IMR-90 (cell line): Measurements from ENCODE around the gene FMNL1. TPM values are rescaled to one million over a fixed set of nuclear protein-coding genes. Genes with fewer than 3 reads are reported as not detected.

Source experiments
- ATAC-seq: fragments of 200-7000 bp; cut with Tn5 transposase; 2 replicates; pipeline ENCODE4 v1.9.1; 2020; ENCODE audit warnings: low read depth, mild to moderate bottlenecking, moderate library complexity
- BruUV-seq: library from RNA; stranded (reverse); fragments of 400-500 nt; replicated peaks from 2 replicates; lab custom pipeline; 2021; lab: Mats Ljungman, UMichigan
- CTCF ChIA-PET: fragments of 300-600 bp; formaldehyde crosslinking; extraction: SDS; loops from one replicate; lab custom pipeline; 2021; ENCODE audit warnings: antibody characterized with exemption; lab: Yijun Ruan, JAX
- POLR2A ChIA-PET: fragments of 300-600 bp; sonication (Branson Sonifier 250); formaldehyde crosslinking; loops from one replicate; lab custom pipeline; 2022; ENCODE audit warnings: antibody characterized with exemption; ENCODE audit not compliant: unreplicated experiment; lab: Charles Lee
- DNase-seq: peaks from one replicate; pipeline ENCODE4 v3.0.0; 2013
- H2AFZ ChIP-seq: replicated peaks from 2 replicates; pipeline ENCODE3; 2013; ENCODE audit warnings: low read length, mild to moderate bottlenecking; ENCODE audit not compliant: poor library complexity
- H2AK5ac ChIP-seq: 2 replicates; pipeline ENCODE4 v1.6.1; 2013; ENCODE audit warnings: low read depth, low read length, inconsistent platforms
- H2AK9ac ChIP-seq: replicated peaks from 2 replicates; pipeline ENCODE3; 2013; ENCODE audit warnings: mild to moderate bottlenecking, low read depth, low read length, moderate library complexity; ENCODE audit not compliant: poor library complexity
- H2BK120ac ChIP-seq: 2 replicates; pipeline ENCODE4 v1.6.1; 2013; ENCODE audit warnings: low read depth, low read length, inconsistent platforms
- H2BK15ac ChIP-seq: 3 replicates; pipeline ENCODE4 v1.6.1; 2013; ENCODE audit warnings: low read depth, low read length, inconsistent platforms
- H2BK20ac ChIP-seq: 2 replicates; pipeline ENCODE4 v1.6.1; 2013; ENCODE audit warnings: low read depth, mild to moderate bottlenecking, inconsistent platforms, low read length, moderate library complexity
- H2BK5ac ChIP-seq: 2 replicates; pipeline ENCODE4 v1.6.1; 2013; ENCODE audit warnings: mild to moderate bottlenecking, low read depth, low read length, inconsistent platforms; ENCODE audit not compliant: poor library complexity, severe bottlenecking
- H3K14ac ChIP-seq: replicated peaks from 2 replicates; pipeline ENCODE4 v1.6.1; 2013; ENCODE audit warnings: low read depth, low read length, inconsistent platforms
- H3K18ac ChIP-seq: 2 replicates; pipeline ENCODE4 v1.6.1; 2013; ENCODE audit warnings: low read depth, low read length, control low read depth
- H3K23ac ChIP-seq: 2 replicates; pipeline ENCODE4 v1.6.1; 2013; ENCODE audit warnings: low read depth, low read length, inconsistent platforms
- H3K27ac ChIP-seq: 2 replicates; pipeline ENCODE4 v1.5.1; 2013; ENCODE audit warnings: mild to moderate bottlenecking, control low read depth, low read length; ENCODE audit not compliant: insufficient read depth
- H3K27me3 ChIP-seq: 2 replicates; pipeline ENCODE4 v1.6.1; 2013; ENCODE audit warnings: low read length; ENCODE audit not compliant: control insufficient read depth, insufficient read depth
- H3K36me3 ChIP-seq: 2 replicates; pipeline ENCODE4 v1.6.1; 2013; ENCODE audit warnings: low read length, mixed read lengths; ENCODE audit not compliant: control insufficient read depth, insufficient read depth
- H3K4ac ChIP-seq: 2 replicates; pipeline ENCODE4 v1.6.1; 2013; ENCODE audit warnings: low read depth, low read length, inconsistent platforms
- H3K4me1 ChIP-seq: 2 replicates; pipeline ENCODE4 v1.6.1; 2013; ENCODE audit warnings: low read length, mixed read lengths; ENCODE audit not compliant: control insufficient read depth, insufficient read depth
- H3K4me2 ChIP-seq: 2 replicates; pipeline ENCODE4 v1.6.1; 2013; ENCODE audit warnings: low read depth, mild to moderate bottlenecking, control low read depth, low read length, moderate library complexity
- H3K4me3 ChIP-seq: 2 replicates; pipeline ENCODE4 v1.5.1; 2013; ENCODE audit warnings: low read depth, mild to moderate bottlenecking, control low read depth, low read length, moderate library complexity; ENCODE audit not compliant: insufficient read depth
- H3K56ac ChIP-seq: 2 replicates; pipeline ENCODE4 v1.6.1; 2013; ENCODE audit warnings: low read length, inconsistent platforms; ENCODE audit not compliant: insufficient read depth; ENCODE audit errors: extremely low read depth
- H3K79me1 ChIP-seq, 2 experiments: 2 replicates each; pipeline ENCODE4 v1.6.1; 2013; ENCODE audit warnings: low read length in 2 of 2, inconsistent platforms in 1 of 2, low read depth in 1 of 2
- H3K9ac ChIP-seq: 2 replicates; pipeline ENCODE4 v1.6.1; 2013; ENCODE audit warnings: low read depth, low read length, control low read depth
- H3K9me1 ChIP-seq: 2 replicates; pipeline ENCODE4 v1.6.1; 2013; ENCODE audit warnings: low read length, inconsistent platforms; ENCODE audit not compliant: insufficient read depth
- H3K9me3 ChIP-seq: 2 replicates; pipeline ENCODE4 v1.6.1; 2013; ENCODE audit warnings: low read length; ENCODE audit not compliant: control insufficient read depth, insufficient read depth
- H4K20me1 ChIP-seq: 2 replicates; pipeline ENCODE4 v1.6.1; 2013; ENCODE audit warnings: low read length, inconsistent platforms; ENCODE audit not compliant: insufficient read depth
- H4K5ac ChIP-seq: 2 replicates; pipeline ENCODE4 v1.6.1; 2013; ENCODE audit warnings: mild to moderate bottlenecking, low read depth, low read length, control low read depth
- H4K8ac ChIP-seq, 2 experiments: 2 replicates each; pipeline ENCODE4 v1.6.1; 2013; ENCODE audit warnings: low read depth in 2 of 2, low read length in 2 of 2, control low read depth in 1 of 2, inconsistent platforms in 1 of 2
- H4K91ac ChIP-seq: 2 replicates; pipeline ENCODE4 v1.6.1; 2013; ENCODE audit warnings: low read depth, low read length, inconsistent platforms; ENCODE audit not compliant: insufficient read depth
- BHLHE40 ChIP-seq: fragments of 150-350 bp; IDR thresholded peaks from 2 replicates; pipeline ENCODE4 v1.6.1; 2016; ENCODE audit warnings: mild to moderate bottlenecking, low read depth, low read length
- CEBPB ChIP-seq: IDR thresholded peaks from 2 replicates; pipeline ENCODE4 v1.6.1; 2012; ENCODE audit warnings: low read depth, low read length, improper control_type of control experiment
- CHD1 ChIP-seq: IDR thresholded peaks from 2 replicates; pipeline ENCODE4 v1.6.1; 2012; ENCODE audit warnings: low read depth, low read length, improper control_type of control experiment
- FOS ChIP-seq: fragments of 150-350 bp; IDR thresholded peaks from 2 replicates; pipeline ENCODE4 v1.6.1; 2016; ENCODE audit warnings: low read depth, low read length
- MAFK ChIP-seq: IDR thresholded peaks from 2 replicates; pipeline ENCODE4 v1.6.1; 2012; ENCODE audit warnings: low read depth, low read length, improper control_type of control experiment
- MAZ ChIP-seq: IDR thresholded peaks from 2 replicates; pipeline ENCODE4 v1.6.1; 2012; ENCODE audit warnings: low read depth, mild to moderate bottlenecking, low read length, improper control_type of control experiment, moderate library complexity, borderline replicate concordance
- MXI1 ChIP-seq: IDR thresholded peaks from 2 replicates; pipeline ENCODE4 v1.6.1; 2012; ENCODE audit warnings: low read depth, mild to moderate bottlenecking, low read length, moderate library complexity, borderline replicate concordance
- NFE2L2 ChIP-seq: fragments of 150-350 bp; IDR thresholded peaks from 2 replicates; pipeline ENCODE4 v1.6.1; 2016; ENCODE audit warnings: low read depth, mild to moderate bottlenecking, low read length
- POLR2A ChIP-seq: IDR thresholded peaks from 2 replicates; pipeline ENCODE4 v1.6.1; 2012; ENCODE audit warnings: mild to moderate bottlenecking, low read depth, low read length
- RAD21 ChIP-seq: IDR thresholded peaks from 2 replicates; pipeline ENCODE4 v1.6.1; 2012; ENCODE audit warnings: low read length, improper control_type of control experiment
- RCOR1 ChIP-seq: IDR thresholded peaks from 2 replicates; pipeline ENCODE4 v1.6.1; 2012; ENCODE audit warnings: mild to moderate bottlenecking, low read length, improper control_type of control experiment; ENCODE audit not compliant: insufficient replicate concordance
- RFX5 ChIP-seq: IDR thresholded peaks from 2 replicates; pipeline ENCODE4 v1.8.0; 2012; ENCODE audit warnings: low read depth, mild to moderate bottlenecking, low read length, moderate library complexity
- SMC3 ChIP-seq: fragments of 150-350 bp; IDR thresholded peaks from 2 replicates; pipeline ENCODE4 v1.6.1; 2016; ENCODE audit warnings: low read depth, mild to moderate bottlenecking, antibody characterized with exemption, low read length, moderate library complexity
- WGBS, 2 experiments: methylation state at CpG; one replicate each; pipeline versions ENCODE4 v1.1.5 to v1.1.7; 2013; ENCODE audit warnings: missing lambda C conversion rate in 2 of 2; ENCODE audit not compliant: insufficient read length in 1 of 2; ENCODE audit errors: extremely low coverage in 2 of 2; 5-methylcytosine and 5-hydroxymethylcytosine counted together
- dilution Hi-C: fragments of 300-500 bp; cut with HindIII; formaldehyde crosslinking; loops from one replicate; pipeline ENCODE4 v1.14.3; 2018; ENCODE audit warnings: low sequenced_read_pairs; ENCODE audit not compliant: unreplicated experiment
- in situ Hi-C: fragments of 300-500 bp; cut with MboI; formaldehyde crosslinking; loops from 3 replicates; pipeline ENCODE4 v1.14.3; 2019; ENCODE audit warnings: low sequenced_read_pairs, inconsistent platforms, mixed read lengths
- intact Hi-C: fragments of 100-400 bp; cut with micrococcal nuclease; formaldehyde crosslinking; loops from 2 replicates; pipeline ENCODE4 v1.10.0; 2022
- polyA plus RNA-seq, 3 experiments: library from polyadenylated mRNA; depleted of rRNA; stranded (reverse); fragments of >200 nt; gene quantifications; 2 replicates each; pipeline ENCODE4 v1.2.3, GENCODE V29; 2012; ENCODE audit warnings: low replicate concordance in 1 of 3
- total RNA-seq: library from RNA; depleted of rRNA; stranded (reverse); fragments of >200 nt; gene quantifications from 2 replicates; pipeline ENCODE4 v1.2.3, GENCODE V29; 2012
- TF ChIP-seq, protein P1 (sequence below): fragments of 150-350 bp; IDR thresholded peaks from 2 replicates; pipeline ENCODE4 v1.6.1; 2017; ENCODE audit warnings: mild to moderate bottlenecking, antibody characterized with exemption, low read length, low read depth
- TF ChIP-seq, protein P2 (sequence below): conservative IDR thresholded peaks from 2 replicates; pipeline ENCODE4 v1.5.1; 2012; ENCODE audit warnings: mild to moderate bottlenecking, low read depth, low read length, improper control_type of control experiment
- TF ChIP-seq, protein P3 (sequence below): fragments of 150-350 bp; IDR thresholded peaks from 2 replicates; pipeline ENCODE4 v1.6.1; 2016; ENCODE audit warnings: low read depth, mild to moderate bottlenecking, low read length, moderate library complexity, borderline replicate concordance

The FMNL1 gene
- total and polyA plus RNA-seq, 2 of the 4 experiments (the other 2 are of a cell fraction), result 0.36 to 2.3 TPM

DNA sequence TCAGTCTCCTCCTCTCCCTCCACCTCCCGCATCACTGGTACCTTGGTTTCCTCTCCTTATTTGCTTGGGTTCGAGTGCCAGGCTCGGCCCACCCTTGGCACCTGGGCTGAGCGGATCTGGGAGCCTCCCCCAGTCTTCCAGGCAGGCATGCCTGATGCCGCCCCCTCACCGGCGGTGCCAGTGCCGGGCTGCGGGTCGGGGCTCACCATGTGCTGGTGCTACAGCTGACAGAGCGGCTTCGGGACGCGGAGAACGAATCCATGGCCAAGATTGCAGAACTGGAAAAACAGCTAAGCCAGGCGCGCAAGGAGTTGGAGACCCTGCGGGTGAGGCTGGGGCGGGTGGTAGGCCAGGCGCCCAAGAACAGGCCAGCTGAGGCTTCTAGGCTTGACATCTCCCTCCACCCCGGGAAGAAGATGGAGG, 19.2 kb downstream of the FMNL1 start:
- H2BK15ac ChIP-seq, result no peak overlapping the region
- no peak overlapping the region for H3K4ac ChIP-seq
- BruUV-seq, result no TSS peak
- H3K9me3 ChIP-seq, result no peaks in the 10 kb centered on the region
- no peak overlapping the region for H3K4me2 ChIP-seq
- ATAC-seq (no peak), DNase-seq (no peak)
- no peak overlapping the region for H3K27ac ChIP-seq
- no peak overlapping the region for H4K91ac ChIP-seq
- in situ Hi-C loops (no loop called here), intact Hi-C loops (no loop called here), dilution Hi-C loops (no loop called here)
- H4K8ac ChIP-seq, result no peak overlapping the region
- no peak overlapping the region for H3K56ac ChIP-seq
- CTCF ChIA-PET, result interaction anchor here (0.5 kb wide), 1 partner anchor 653 kb away, joined by 4 read pairs; no protein-coding TSS in a partner anchor
- no peak overlapping the region for H3K9ac ChIP-seq
- H3K36me3 ChIP-seq, result peaks cover 14% of the 10 kb centered on the region; the same call in 1 of the 2 replicates
- H3K9me1 ChIP-seq, result 0 out of 2 replicates have a peak, but pooled peaks cover 2% of the 10 kb centered on the region
- H2AK5ac ChIP-seq, result no peak overlapping the region
- no peak overlapping the region for H3K23ac ChIP-seq
- no peak overlapping the region for H2AFZ ChIP-seq
- no peak overlapping the region for H4K5ac ChIP-seq
- no peak overlapping the region for H3K18ac ChIP-seq
- no peak overlapping the region for H2BK5ac ChIP-seq
- TF ChIP-seq, protein P1, sequence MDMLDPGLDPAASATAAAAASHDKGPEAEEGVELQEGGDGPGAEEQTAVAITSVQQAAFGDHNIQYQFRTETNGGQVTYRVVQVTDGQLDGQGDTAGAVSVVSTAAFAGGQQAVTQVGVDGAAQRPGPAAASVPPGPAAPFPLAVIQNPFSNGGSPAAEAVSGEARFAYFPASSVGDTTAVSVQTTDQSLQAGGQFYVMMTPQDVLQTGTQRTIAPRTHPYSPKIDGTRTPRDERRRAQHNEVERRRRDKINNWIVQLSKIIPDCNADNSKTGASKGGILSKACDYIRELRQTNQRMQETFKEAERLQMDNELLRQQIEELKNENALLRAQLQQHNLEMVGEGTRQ, result no peak
- TF ChIP-seq BHLHE40, result no peak
- TF ChIP-seq, protein P2, sequence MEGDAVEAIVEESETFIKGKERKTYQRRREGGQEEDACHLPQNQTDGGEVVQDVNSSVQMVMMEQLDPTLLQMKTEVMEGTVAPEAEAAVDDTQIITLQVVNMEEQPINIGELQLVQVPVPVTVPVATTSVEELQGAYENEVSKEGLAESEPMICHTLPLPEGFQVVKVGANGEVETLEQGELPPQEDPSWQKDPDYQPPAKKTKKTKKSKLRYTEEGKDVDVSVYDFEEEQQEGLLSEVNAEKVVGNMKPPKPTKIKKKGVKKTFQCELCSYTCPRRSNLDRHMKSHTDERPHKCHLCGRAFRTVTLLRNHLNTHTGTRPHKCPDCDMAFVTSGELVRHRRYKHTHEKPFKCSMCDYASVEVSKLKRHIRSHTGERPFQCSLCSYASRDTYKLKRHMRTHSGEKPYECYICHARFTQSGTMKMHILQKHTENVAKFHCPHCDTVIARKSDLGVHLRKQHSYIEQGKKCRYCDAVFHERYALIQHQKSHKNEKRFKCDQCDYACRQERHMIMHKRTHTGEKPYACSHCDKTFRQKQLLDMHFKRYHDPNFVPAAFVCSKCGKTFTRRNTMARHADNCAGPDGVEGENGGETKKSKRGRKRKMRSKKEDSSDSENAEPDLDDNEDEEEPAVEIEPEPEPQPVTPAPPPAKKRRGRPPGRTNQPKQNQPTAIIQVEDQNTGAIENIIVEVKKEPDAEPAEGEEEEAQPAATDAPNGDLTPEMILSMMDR, result no peak
- no peak for TF ChIP-seq MAFK
- no peak for TF ChIP-seq SMC3
- TF ChIP-seq RFX5, result no peak
- no peak for TF ChIP-seq RCOR1
- no peak for TF ChIP-seq MAZ
- no peak for TF ChIP-seq CEBPB
- no peak for TF ChIP-seq NFE2L2
- TF ChIP-seq, protein P3, sequence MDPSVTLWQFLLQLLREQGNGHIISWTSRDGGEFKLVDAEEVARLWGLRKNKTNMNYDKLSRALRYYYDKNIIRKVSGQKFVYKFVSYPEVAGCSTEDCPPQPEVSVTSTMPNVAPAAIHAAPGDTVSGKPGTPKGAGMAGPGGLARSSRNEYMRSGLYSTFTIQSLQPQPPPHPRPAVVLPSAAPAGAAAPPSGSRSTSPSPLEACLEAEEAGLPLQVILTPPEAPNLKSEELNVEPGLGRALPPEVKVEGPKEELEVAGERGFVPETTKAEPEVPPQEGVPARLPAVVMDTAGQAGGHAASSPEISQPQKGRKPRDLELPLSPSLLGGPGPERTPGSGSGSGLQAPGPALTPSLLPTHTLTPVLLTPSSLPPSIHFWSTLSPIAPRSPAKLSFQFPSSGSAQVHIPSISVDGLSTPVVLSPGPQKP, result no peak
- no peak for TF ChIP-seq MXI1
- TF ChIP-seq RAD21, result no peak
- TF ChIP-seq CHD1, result no peak
- no peak for TF ChIP-seq FOS
- no peak for TF ChIP-seq POLR2A
- H3K4me1 ChIP-seq, result peaks cover 4% of the 10 kb centered on the region; the same call in 1 of the 2 replicates
- H3K27me3 ChIP-seq, result peaks cover 4% of the 10 kb centered on the region; the same call in 1 of the 2 replicates
- H2AK9ac ChIP-seq, result peak overlapping the region; percentile 72
- no peak overlapping the region for H3K14ac ChIP-seq
- no peak overlapping the region for H2BK120ac ChIP-seq
- H3K4me3 ChIP-seq, result no peak overlapping the region
- H4K20me1 ChIP-seq, result no peaks in the 10 kb centered on the region
- WGBS, 2 experiments, result 42% methylated on average over 10 of the region's 21 CpGs; no CpG with 5 or more reads in 1 of the 2 experiments
- no peak overlapping the region for H2BK20ac ChIP-seq
- POLR2A ChIA-PET, result no interaction called here
- no peaks in the 10 kb centered on the region for H3K79me1 ChIP-seq
